ENCODE results near the gene KLHL22.

GRCh38 chr22:20412474-20413216, 83.0 kb downstream of the KLHL22 start:
- TF ChIP-seq POLR2A (IDR thresholded peaks at IDR 0.05): no peak
- TF ChIP-seq CTCF (IDR thresholded peaks at IDR 0.05): no peak
